ENCODE data around the gene RGS3.
"Not testable (repeated sequence)": the region's sequence is repeated elsewhere in the genome, so short reads cannot be mapped to it uniquely, and the experiment has no call there.

The RGS3 gene

GRCh38 chr9:113635586-113635985 lies 172.1 kb downstream of the RGS3 start:
- no peak for DNase-seq (ENCODE audit: low spot score)

GRCh38 chr9:113636165-113636564 lies 172.6 kb downstream of the RGS3 start:
- no peak for DNase-seq (ENCODE audit: low spot score)

GRCh38 chr9:113636693-113637092 lies 173.2 kb downstream of the RGS3 start:
- DNase-seq (ENCODE audit: low spot score), result no peak

GRCh38 chr9:113638490-113638889 lies 175.0 kb downstream of the RGS3 start:
- DNase-seq (ENCODE audit: low spot score), result no peak

- no peak for DNase-seq (ENCODE audit: low spot score)
Measured at GRCh38 chr9:113638897-113639296, 175.4 kb downstream of the RGS3 start.

GRCh38 chr9:113639411-113639970 lies 176.0 kb downstream of the RGS3 start:
- DNase-seq (ENCODE audit: low spot score), result not testable (repeated sequence)

- DNase-seq (ENCODE audit: low spot score), result no peak
Measured at GRCh38 chr9:113640418-113640817, 176.9 kb downstream of the RGS3 start.

- DNase-seq (ENCODE audit: low spot score), result no peak
Measured at GRCh38 chr9:113641100-113641885, 177.8 kb downstream of the RGS3 start.

GRCh38 chr9:113644321-113644720 lies 180.8 kb downstream of the RGS3 start:
- no peak for DNase-seq (ENCODE audit: low spot score)

GRCh38 chr9:113645227-113645977 lies 181.9 kb downstream of the RGS3 start:
- no peak for DNase-seq (ENCODE audit: low spot score)

GRCh38 chr9:113645978-113646253 lies 182.4 kb downstream of the RGS3 start:
- no peak for DNase-seq (ENCODE audit: low spot score)

GRCh38 chr9:113646491-113646890 lies 183.0 kb downstream of the RGS3 start:
- DNase-seq (ENCODE audit: low spot score), result no peak
